GM19467 (cell line): ENCODE data around the gene ACSF2.

Experiments
- ATAC-seq: cut with Tn5 transposase; IDR thresholded peaks from one replicate; pipeline ENCODE4 v1.9.1; 2021; ENCODE audit warnings: mild to moderate bottlenecking, moderate library complexity; ENCODE audit not compliant: unreplicated experiment

Gene ACSF2

DNA sequence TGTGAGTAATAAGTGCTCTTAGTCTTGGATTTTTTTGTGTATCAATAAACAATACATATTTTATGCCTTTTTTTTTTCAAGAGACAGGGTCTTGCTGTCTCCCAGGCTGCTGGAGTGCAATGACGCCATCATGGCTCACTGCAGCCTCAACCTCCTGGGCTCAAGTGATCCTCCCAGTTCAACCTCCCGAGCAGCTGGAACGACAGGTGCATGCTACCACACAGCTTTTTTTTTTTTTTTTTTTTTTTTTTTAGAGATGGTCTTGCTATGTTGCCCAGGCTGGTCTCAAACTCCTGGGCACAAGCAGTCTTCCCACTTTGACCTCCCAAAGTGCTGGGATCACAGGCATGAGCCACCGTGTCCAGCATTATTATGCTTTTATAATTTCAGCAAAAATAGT is 13.0 kb downstream of the ACSF2 start:
- no peak for ATAC-seq

- ATAC-seq: no peak
These were observed 14.3 kb downstream of the ACSF2 start for GRCh38 chr17:50440172-50440837.

DNA sequence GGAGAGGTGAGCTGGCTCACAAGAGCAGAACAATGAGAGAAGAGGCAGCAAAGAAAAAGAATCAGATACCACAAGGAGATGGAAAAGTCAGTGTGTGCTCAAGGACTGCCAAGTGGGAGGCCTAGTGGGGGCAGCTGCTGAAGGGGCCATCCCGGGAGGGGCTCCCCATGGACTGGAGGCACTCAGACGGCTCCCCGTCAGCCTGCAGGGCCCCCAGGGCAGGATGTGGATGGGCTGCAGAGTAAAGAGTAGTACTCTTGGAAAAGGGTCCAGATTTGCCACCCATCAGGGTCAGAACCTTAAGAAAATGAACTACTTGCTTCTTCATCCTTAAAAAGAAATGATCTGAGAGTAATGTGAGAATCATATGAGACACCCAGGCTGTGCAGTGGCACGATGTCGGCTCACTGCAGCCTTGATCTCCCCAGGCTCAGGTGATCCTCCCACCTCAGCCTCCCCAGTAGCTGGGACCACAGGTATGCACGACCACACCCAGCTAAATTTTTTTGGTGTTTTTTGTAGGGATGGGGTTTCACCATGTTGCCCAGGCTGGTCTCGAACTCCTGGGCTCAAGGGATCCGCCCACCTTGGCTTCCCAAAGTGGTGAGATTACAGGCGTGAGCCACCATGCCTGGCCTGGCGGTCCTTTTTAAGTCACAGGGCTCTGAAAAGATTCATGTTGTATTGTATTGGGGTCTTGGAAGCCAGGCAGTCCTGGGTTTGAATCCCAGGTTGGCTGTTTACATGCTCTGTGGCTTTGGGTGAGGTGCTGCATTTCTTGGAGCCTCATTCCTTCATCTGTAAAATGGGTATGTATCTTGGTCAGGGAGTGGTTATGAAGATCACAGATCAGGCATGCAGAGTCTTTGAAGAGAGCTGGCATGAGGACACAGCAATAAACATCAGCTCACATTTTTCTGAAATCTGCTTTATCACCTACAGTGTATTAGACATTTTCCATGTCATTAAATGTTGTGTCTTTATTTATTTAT is 15.1 kb downstream of the ACSF2 start:
- ATAC-seq: no peak

- ATAC-seq: no peak
These were observed 17.5 kb downstream of the ACSF2 start for GRCh38 chr17:50443505-50443974.

DNA sequence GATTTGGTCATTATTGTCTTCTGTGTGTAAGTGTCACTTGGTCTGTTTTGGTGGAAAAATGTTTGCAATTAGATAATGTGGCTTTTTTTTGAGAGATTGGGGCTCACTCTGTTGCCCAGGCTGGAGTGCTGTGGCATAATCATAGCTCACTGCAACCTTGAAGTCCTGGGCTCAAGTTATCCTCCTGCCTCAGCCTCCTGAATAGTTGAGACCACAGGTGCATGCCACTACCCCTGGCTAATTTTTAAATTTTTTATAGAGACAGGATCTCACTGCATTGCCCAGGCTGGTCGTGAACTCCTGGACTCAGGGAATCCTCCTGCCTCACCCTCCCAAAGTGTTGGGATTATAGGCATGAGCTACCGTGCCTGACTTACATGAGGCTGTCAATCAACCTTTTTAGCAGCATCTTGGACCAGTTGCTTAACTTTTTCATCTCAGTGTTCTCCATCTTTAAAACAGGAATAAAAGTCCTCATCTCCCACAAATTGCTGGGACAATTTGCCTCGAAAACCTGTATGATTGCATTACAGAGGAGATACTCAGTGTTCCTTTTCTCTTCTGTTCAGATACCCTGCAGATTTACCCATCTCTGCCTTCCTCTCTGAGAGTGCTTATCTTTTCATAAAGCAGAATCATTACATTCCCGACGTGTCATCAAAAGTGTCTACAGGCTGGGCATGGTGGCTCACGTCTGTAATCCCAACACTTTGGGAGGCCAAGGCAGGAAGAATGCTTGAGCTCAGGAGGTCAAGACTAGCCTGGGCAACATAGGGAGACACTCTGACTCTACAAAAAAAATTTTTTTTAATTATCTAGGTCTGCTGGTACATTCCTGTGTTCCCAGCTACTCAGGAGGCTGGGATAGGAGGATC is 19.1 kb downstream of the ACSF2 start:
- no peak for ATAC-seq

GRCh38 chr17:50445730-50446325 is 19.8 kb downstream of the ACSF2 start:
- no peak for ATAC-seq

DNA sequence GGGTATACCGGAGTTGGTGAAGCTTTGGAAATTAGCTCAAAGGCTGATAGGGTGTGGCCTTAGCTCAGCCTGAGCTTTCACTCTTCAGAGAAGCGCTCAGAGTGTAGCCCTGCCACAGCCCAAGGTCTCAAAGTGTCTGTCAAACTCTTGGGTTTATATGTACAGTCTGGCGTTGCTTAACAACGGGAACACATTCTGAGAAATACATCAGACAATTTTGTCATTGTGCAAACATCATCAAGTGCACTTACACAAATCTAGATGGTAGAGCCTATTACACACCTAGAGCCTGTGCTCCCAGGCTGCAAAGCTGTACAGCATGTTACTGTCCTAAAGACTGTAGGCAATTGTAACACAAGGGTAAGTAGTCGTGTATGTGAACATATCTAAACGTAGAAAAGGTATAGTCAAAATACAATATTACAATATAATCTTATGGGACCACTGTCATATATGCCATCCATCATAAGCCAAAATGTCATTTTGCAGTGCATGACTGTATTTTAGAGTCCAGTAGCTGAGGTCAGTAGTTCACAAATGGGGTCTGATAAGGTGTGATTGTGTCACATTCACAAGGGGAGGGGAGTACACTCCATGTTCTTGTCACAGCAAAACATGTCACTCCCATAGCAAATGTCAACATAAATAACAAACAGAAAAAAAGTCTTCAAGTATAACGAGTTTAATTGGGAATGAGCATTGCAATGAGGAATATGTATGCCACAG is 22.0 kb downstream of the ACSF2 start:
- ATAC-seq: no peak

- no peak for ATAC-seq
These were observed 22.6 kb downstream of the ACSF2 start for GRCh38 chr17:50448643-50449042.

GRCh38 chr17:50451943-50452629 is 26.1 kb downstream of the ACSF2 start:
- no peak for ATAC-seq

- ATAC-seq: no peak
These were observed 26.7 kb downstream of the ACSF2 start for GRCh38 chr17:50452630-50453300.

GRCh38 chr17:50453901-50454300 is 27.9 kb downstream of the ACSF2 start:
- ATAC-seq: no peak

- ATAC-seq: no peak
These were observed 31.6 kb downstream of the ACSF2 start for GRCh38 chr17:50457621-50458020.

DNA sequence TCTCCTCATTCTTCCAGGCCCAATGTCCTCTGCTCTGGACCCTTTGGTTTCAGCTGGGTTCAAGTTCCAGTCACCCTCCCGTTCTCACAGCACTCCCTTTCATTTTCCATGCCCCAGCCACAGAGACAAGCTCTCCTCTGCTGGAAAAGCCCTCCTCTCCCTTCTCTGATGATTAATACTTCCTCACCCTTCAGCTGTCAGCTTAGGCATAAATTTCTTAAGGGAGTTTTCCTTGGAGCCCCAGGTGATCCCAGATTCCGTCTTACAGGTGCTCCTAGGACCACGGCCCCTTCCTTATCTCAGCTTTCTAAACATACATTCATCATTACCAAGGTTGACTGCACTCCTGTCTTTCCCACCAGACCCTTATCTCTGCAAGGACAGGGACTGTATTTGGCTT is 32.3 kb downstream of the ACSF2 start:
- no peak for ATAC-seq

DNA sequence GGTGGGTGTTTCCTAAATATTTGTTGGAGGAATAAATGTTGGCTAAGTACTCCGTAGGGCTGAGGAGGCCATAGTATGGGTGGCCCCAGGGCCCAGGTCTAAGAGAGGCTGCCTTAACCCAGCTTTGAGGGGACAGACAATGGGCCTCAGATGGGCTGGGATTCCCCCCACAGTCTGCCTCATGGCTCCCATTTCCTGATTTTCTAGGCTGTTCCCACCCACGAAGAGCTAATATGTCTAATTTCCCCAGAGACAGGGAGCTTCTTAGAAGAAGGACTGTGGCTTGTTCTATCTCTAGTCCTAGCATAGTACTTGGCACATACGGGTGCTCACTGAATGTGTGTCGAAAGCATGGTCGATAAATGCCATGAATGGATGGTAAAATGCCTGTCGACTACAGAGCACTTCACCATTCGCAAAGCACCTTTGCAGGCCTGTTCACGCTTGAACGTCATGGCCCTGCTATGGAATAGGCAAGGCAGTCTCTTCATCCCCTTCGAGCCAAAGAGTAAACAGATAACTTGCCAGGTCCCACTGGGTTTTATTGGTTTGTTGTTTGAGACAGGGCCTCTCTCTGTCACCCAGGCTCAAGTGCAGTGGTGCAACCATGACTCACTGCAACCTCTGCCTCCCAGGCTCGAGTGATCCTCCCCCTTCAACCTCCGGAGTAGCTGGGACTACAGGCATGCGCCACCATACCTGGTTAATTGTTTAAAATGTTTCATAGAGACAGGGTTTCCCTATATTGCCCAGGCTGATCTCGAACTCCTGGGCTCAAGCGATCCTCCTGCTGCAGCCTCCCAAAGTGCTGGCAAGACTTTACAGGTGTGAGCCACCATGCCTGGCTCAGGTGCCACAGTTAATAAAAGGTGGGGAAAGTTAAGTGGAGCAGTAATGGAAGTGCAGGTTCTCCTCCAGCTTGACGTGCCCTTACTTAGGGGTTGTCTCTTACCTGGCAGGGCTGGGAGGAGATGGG is 33.0 kb downstream of the ACSF2 start:
- no peak for ATAC-seq

DNA sequence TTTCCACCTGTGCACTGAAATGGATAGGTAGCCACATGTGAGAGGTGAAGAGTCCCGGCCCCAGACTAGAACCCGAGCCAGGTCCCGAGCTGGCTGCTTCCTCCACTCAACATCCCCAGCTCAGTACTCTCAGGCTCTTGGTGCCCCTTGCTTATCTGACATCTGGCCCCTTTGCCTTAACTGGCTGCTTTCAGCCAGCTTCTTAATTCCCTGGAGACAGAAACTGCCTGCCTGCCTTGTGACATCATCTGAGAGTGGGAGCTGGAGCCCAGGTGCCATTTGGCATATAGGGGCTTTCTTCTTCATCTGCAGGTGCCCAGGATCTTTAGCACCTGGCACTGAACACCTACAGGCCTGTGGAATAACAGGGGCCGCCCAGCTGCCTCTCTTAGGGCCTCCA is 33.7 kb downstream of the ACSF2 start:
- ATAC-seq: no peak

GRCh38 chr17:50460831-50461526 is 35.0 kb downstream of the ACSF2 start:
- no peak for ATAC-seq

- ATAC-seq: no peak
These were observed 35.6 kb downstream of the ACSF2 start for GRCh38 chr17:50461550-50462132.
